Measurements from ENCODE around the gene C12orf57. TPM values are rescaled to one million over a fixed set of nuclear protein-coding genes. Genes with fewer than 3 reads are reported as not detected.

Gene C12orf57
- total and polyA plus RNA-seq, 2 experiments from 2014 or later, result 217 to 219 TPM

DNA sequence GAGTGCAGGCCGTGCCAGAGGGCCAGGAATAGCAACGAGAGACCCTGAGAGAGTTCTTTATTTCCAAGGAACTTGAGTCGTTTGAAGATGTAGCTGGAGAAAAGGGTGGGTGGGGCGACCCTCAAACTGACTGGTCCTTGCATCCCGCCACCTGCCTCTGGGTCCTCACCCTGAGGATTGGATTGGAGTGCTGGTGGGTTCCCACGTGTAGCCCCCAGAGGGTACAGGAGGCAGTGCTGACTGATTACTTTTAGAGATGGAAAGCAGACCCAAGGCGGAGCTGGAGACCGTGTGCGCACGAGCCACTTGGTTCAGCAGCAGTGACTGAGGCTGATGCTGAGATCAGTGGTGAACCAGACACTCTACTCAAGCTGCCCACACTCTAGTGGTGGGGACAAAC lies 33.8 kb downstream of the C12orf57 start:
- Histone ChIP-seq H3K4me1 (ENCODE audit: insufficient read depth) (peaks cover 25% of the 10 kb centered on the region), H3K27ac (no peak overlapping the region), H3K4me2 (no peak overlapping the region), H4K20me1 (ENCODE audit: insufficient read depth, poor library complexity, severe bottlenecking) (no peaks in the 10 kb centered on the region), H3K27me3 (no peaks in the 10 kb centered on the region), H3K79me2 (peaks cover 11% of the 10 kb centered on the region), H3K9me2 (replicated peaks; ENCODE audit: insufficient read depth) (no peaks in the 10 kb centered on the region), H3K9me3 (ENCODE audit: low read depth) (no peaks in the 10 kb centered on the region), H2AFZ (no peak overlapping the region), H3K36me3 (replicated peaks; ENCODE audit: insufficient read depth, low read depth) (peaks cover 3% of the 10 kb centered on the region), H3K4me3 (no peak overlapping the region)
- 92% methylated on average over 10 of the region's 10 CpGs for WGBS (ENCODE audit: low lambda C conversion rate, missing lambda C conversion rate)
- DNase-seq (ENCODE audit: low spot score), result no peak
- no peak for TF ChIP-seq EZH2 (IDR thresholded peaks at IDR 0.05; ENCODE audit: borderline replicate concordance)
- TF ChIP-seq EZH2phosphoT487 (IDR thresholded peaks at IDR 0.05; ENCODE audit: low read depth, severe bottlenecking, unreplicated experiment), result no peak
- TF ChIP-seq, protein P1, sequence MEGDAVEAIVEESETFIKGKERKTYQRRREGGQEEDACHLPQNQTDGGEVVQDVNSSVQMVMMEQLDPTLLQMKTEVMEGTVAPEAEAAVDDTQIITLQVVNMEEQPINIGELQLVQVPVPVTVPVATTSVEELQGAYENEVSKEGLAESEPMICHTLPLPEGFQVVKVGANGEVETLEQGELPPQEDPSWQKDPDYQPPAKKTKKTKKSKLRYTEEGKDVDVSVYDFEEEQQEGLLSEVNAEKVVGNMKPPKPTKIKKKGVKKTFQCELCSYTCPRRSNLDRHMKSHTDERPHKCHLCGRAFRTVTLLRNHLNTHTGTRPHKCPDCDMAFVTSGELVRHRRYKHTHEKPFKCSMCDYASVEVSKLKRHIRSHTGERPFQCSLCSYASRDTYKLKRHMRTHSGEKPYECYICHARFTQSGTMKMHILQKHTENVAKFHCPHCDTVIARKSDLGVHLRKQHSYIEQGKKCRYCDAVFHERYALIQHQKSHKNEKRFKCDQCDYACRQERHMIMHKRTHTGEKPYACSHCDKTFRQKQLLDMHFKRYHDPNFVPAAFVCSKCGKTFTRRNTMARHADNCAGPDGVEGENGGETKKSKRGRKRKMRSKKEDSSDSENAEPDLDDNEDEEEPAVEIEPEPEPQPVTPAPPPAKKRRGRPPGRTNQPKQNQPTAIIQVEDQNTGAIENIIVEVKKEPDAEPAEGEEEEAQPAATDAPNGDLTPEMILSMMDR (IDR thresholded peaks at IDR 0.05; ENCODE audit: poor library complexity), result no peak

DNA sequence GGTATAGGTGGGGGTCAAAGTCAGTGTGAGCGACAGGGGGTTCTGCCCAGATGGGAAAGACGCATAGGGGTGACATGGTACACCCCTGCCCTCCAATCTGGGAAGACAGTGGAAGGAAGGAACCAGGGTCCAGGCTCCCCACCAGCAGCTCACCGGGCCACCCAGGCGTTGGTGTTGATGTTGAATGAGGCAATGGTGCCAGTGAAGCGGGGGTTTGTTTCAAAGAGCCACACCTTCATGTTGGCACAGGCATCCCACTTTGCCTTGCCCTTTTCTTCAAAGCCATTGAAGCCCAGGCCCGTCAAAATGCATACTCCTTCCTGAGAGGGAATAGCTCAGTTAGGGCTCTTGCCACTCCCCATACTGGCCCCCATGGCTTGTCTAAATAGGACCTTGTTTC lies 34.4 kb downstream of the C12orf57 start:
- no peaks in the 10 kb centered on the region for H3K27me3 ChIP-seq
- no peak overlapping the region for H3K4me2 ChIP-seq
- no peaks in the 10 kb centered on the region for H3K9me3 ChIP-seq (ENCODE audit: low read depth)
- no peak overlapping the region for H3K4me3 ChIP-seq
- WGBS (ENCODE audit: low lambda C conversion rate, missing lambda C conversion rate), result 96% methylated on average over 6 of the region's 6 CpGs
- no peaks in the 10 kb centered on the region for H3K9me2 ChIP-seq (replicated peaks; ENCODE audit: insufficient read depth)
- DNase-seq (ENCODE audit: low spot score), result no peak
- H3K4me1 ChIP-seq (ENCODE audit: insufficient read depth), result peaks cover 27% of the 10 kb centered on the region
- TF ChIP-seq EZH2 (IDR thresholded peaks at IDR 0.05; ENCODE audit: borderline replicate concordance) (no peak), EZH2phosphoT487 (IDR thresholded peaks at IDR 0.05; ENCODE audit: low read depth, severe bottlenecking, unreplicated experiment) (no peak)
- TF ChIP-seq, protein P1 (IDR thresholded peaks at IDR 0.05; ENCODE audit: poor library complexity), result no peak
- no peak overlapping the region for H2AFZ ChIP-seq
- no peaks in the 10 kb centered on the region for H4K20me1 ChIP-seq (ENCODE audit: insufficient read depth, poor library complexity, severe bottlenecking)
- H3K79me2 ChIP-seq, result peaks cover 5% of the 10 kb centered on the region
- no peak overlapping the region for H3K27ac ChIP-seq
- H3K36me3 ChIP-seq (replicated peaks; ENCODE audit: insufficient read depth, low read depth), result peaks cover 3% of the 10 kb centered on the region

DNA sequence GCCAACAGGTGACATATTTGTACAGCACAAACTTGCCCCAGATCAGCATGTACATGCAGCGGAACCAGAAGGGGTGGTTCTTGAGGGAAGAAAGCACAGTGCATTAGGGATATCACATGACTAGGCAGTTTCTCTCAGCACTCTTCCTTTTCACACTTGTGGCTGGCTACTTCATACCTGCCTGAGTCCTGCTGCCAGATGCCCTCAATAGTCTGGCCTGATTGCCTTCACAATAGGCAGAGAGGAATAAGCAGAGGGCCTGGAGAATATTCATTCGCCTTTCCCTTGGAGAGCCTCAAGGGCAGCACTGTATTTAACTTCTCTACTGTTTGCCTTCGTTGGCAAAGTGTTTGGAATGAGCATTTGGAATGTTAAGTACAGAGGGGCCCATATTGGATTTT lies 34.8 kb downstream of the C12orf57 start:
- H3K9me2 ChIP-seq (replicated peaks; ENCODE audit: insufficient read depth), result no peaks in the 10 kb centered on the region
- H3K9me3 ChIP-seq (ENCODE audit: low read depth), result no peaks in the 10 kb centered on the region
- peaks cover 27% of the 10 kb centered on the region for H3K4me1 ChIP-seq (ENCODE audit: insufficient read depth)
- no peak overlapping the region for H3K4me2 ChIP-seq
- no peaks in the 10 kb centered on the region for H4K20me1 ChIP-seq (ENCODE audit: insufficient read depth, poor library complexity, severe bottlenecking)
- H3K27ac ChIP-seq, result peak overlapping the region; percentile 92
- H3K36me3 ChIP-seq (replicated peaks; ENCODE audit: insufficient read depth, low read depth), result peaks cover 3% of the 10 kb centered on the region
- H3K27me3 ChIP-seq, result no peaks in the 10 kb centered on the region
- TF ChIP-seq EZH2phosphoT487 (IDR thresholded peaks at IDR 0.05; ENCODE audit: low read depth, severe bottlenecking, unreplicated experiment), result no peak
- TF ChIP-seq EZH2 (IDR thresholded peaks at IDR 0.05; ENCODE audit: borderline replicate concordance), result no peak
- TF ChIP-seq, protein P1 (IDR thresholded peaks at IDR 0.05; ENCODE audit: poor library complexity), result no peak
- H3K79me2 ChIP-seq, result peaks cover 2% of the 10 kb centered on the region
- no peak overlapping the region for H3K4me3 ChIP-seq
- no peak for DNase-seq (ENCODE audit: low spot score)
- no peak overlapping the region for H2AFZ ChIP-seq
- 94% methylated on average over 3 of the region's 3 CpGs for WGBS (ENCODE audit: low lambda C conversion rate, missing lambda C conversion rate)

DNA sequence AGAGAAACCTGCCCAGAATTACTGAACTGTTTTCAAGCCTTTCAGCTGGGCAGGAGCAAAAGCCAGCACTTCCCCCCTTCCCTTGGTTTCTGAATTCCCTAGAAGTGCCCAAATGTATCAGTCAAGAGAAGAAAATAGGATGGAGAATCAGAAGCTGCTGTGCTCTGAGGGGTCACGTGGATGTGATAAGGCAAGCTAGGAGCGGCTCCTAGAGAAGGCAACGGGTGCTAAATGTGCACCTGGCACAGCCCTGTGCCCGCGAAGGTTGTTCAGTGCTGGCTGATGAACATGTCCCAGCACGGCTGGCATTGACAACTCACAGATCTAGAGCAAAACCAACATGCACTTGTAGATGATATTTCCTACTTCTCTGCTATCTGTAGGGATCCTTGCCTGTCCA lies 35.2 kb downstream of the C12orf57 start:
- peaks cover 27% of the 10 kb centered on the region for H3K4me1 ChIP-seq (ENCODE audit: insufficient read depth)
- H2AFZ ChIP-seq, result no peak overlapping the region
- H3K27ac ChIP-seq, result peak overlapping the region; percentile 92
- H3K79me2 ChIP-seq, result no peaks in the 10 kb centered on the region
- no peak overlapping the region for H3K4me2 ChIP-seq
- TF ChIP-seq EZH2phosphoT487 (IDR thresholded peaks at IDR 0.05; ENCODE audit: low read depth, severe bottlenecking, unreplicated experiment) (no peak), EZH2 (IDR thresholded peaks at IDR 0.05; ENCODE audit: borderline replicate concordance) (no peak)
- TF ChIP-seq, protein P1 (IDR thresholded peaks at IDR 0.05; ENCODE audit: poor library complexity), result no peak
- no peak overlapping the region for H3K4me3 ChIP-seq
- H4K20me1 ChIP-seq (ENCODE audit: insufficient read depth, poor library complexity, severe bottlenecking), result no peaks in the 10 kb centered on the region
- DNase-seq (ENCODE audit: low spot score), result no peak
- H3K36me3 ChIP-seq (replicated peaks; ENCODE audit: insufficient read depth, low read depth), result peaks cover 3% of the 10 kb centered on the region
- no peaks in the 10 kb centered on the region for H3K9me2 ChIP-seq (replicated peaks; ENCODE audit: insufficient read depth)
- 95% methylated on average over 6 of the region's 6 CpGs for WGBS (ENCODE audit: low lambda C conversion rate, missing lambda C conversion rate)
- no peaks in the 10 kb centered on the region for H3K27me3 ChIP-seq
- no peaks in the 10 kb centered on the region for H3K9me3 ChIP-seq (ENCODE audit: low read depth)

Measured in hepatocyte (in vitro differentiated cells).